Mesothelial cell of epicardium (in vitro differentiated cells): ENCODE results near the gene TTLL8. TPM values are rescaled to one million over a fixed set of nuclear protein-coding genes. Genes with fewer than 3 reads are reported as not detected.
A peak's percentile ranks its signal among the peaks of the same experiment; 100 is the strongest.

Experiments
- DNase-seq, 2 experiments: peaks; one replicate each; pipeline ENCODE4 v3.0.0; 2021; ENCODE audit warnings: low spot score in 2 of 2; ENCODE audit not compliant: unreplicated experiment in 2 of 2
- H3K27ac Mint-ChIP-seq: 2 replicates; pipeline ENCODE4 v1.8.0; 2021; ENCODE audit warnings: mixed read lengths
- H3K27me3 Mint-ChIP-seq: 2 replicates; pipeline ENCODE4 v1.8.0; 2021; ENCODE audit warnings: low read depth, mixed read lengths
- H3K36me3 Mint-ChIP-seq: 2 replicates; pipeline ENCODE4 v1.8.0; 2021; ENCODE audit warnings: mixed read lengths
- H3K4me1 Mint-ChIP-seq: 2 replicates; pipeline ENCODE4 v1.8.0; 2021; ENCODE audit warnings: mixed read lengths
- H3K4me3 Mint-ChIP-seq: 2 replicates; pipeline ENCODE4 v1.8.0; 2021; ENCODE audit warnings: mild to moderate bottlenecking, moderate library complexity, mixed read lengths
- H3K9me3 Mint-ChIP-seq: 2 replicates; pipeline ENCODE4 v1.8.0; 2021; ENCODE audit warnings: mixed read lengths
- total RNA-seq: library from RNA; stranded (reverse); gene quantifications from 3 replicates; pipeline ENCODE4 v1.2.1, GENCODE V29; 2021
- TF ChIP-seq, protein P1 (sequence below): fragments of 200-600 bp; sonication (generic); IDR thresholded peaks from one replicate; pipeline ENCODE4 v1.5.0; 2021; ENCODE audit warnings: antibody characterized with exemption; ENCODE audit not compliant: unreplicated experiment

TTLL8 gene
- total RNA-seq, 1 donor from 2014 or later, result 0.13 TPM

DNA sequence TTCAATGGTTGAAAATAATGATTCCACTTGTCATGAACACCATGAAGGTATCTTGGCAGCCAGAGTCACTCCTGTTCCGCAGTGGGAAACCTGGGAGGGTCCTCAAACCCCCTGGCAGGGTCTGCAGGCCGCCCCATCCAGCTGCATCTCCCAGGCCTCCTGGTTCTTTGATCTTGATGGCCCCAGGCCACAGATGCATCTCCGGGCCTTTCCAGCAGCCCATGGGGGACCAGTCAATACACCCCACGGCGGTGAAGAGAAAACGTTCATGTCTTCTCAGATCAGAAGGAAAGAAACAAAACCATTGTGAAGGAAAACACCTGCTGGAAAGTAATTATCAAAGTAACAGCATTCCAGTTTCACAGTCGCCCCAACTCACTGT lies 1.8 kb upstream of the TTLL8 start:
- peaks cover 27% of the 10 kb centered on the region for H3K4me1 Mint-ChIP-seq
- no peak for DNase-seq
- H3K27me3 Mint-ChIP-seq, result peaks cover 10% of the 10 kb centered on the region
- TF ChIP-seq, protein P1, sequence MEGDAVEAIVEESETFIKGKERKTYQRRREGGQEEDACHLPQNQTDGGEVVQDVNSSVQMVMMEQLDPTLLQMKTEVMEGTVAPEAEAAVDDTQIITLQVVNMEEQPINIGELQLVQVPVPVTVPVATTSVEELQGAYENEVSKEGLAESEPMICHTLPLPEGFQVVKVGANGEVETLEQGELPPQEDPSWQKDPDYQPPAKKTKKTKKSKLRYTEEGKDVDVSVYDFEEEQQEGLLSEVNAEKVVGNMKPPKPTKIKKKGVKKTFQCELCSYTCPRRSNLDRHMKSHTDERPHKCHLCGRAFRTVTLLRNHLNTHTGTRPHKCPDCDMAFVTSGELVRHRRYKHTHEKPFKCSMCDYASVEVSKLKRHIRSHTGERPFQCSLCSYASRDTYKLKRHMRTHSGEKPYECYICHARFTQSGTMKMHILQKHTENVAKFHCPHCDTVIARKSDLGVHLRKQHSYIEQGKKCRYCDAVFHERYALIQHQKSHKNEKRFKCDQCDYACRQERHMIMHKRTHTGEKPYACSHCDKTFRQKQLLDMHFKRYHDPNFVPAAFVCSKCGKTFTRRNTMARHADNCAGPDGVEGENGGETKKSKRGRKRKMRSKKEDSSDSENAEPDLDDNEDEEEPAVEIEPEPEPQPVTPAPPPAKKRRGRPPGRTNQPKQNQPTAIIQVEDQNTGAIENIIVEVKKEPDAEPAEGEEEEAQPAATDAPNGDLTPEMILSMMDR, result no peak
- no peaks in the 10 kb centered on the region for H3K9me3 Mint-ChIP-seq
- H3K36me3 Mint-ChIP-seq, result no peaks in the 10 kb centered on the region
- H3K27ac Mint-ChIP-seq, result peak overlapping the region; percentile 51
- H3K4me3 Mint-ChIP-seq, result peak overlapping the region; percentile 62

DNA sequence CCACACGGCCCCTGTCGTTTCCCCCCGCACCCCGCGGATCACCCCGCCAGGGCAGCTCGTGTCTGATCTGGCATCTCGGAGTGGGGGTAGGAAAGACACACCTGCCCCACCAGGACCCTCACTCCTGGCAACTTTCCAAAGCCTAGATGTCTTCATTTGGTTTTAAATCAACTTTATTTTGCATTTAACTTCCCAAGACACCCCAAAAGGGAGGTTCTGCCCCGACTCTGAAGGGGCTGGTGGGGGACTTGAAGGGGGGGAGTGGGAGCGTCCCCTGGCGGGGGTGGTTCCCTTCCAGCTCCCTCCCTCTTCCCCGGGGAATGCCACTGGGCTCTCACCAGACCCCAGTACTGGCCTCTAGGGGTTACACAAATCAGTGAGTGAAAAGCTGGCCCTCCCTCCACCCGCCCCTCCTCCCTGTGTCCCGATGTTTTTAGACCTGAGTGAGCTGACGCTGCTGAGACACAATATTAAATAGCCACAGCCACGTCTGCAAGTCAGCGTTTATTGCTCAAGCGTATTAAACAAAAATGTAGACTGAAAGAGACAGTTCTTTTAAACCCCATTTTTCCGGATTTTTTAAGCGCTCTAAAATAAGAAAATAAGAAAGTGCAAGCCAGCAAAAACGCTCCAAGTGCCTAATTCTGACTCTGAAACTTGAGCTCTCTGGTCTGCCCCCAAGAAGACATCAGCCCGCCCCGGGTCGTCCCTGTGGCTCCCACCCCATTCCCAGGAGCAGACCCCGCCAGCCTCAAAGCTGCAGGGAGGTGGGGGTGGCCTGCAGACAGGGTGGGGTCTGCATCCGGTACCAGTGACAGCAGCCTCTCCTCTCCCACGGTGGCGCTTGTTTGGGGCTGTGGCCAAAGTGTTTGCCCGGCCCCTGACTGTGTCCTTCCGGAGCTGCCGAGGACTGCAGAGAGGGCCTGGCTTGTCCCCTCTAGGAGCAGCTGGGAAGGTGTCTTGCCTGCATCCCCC lies 1.1 kb upstream of the TTLL8 start:
- H3K9me3 Mint-ChIP-seq, result peaks cover under 1% of the 10 kb centered on the region
- no peak for DNase-seq
- peaks cover 27% of the 10 kb centered on the region for H3K4me1 Mint-ChIP-seq
- H3K27me3 Mint-ChIP-seq, result peaks cover 10% of the 10 kb centered on the region
- H3K4me3 Mint-ChIP-seq, result peak overlapping the region; percentile 62
- TF ChIP-seq, protein P1, result no peak
- peak overlapping the region; percentile 64 for H3K27ac Mint-ChIP-seq
- H3K36me3 Mint-ChIP-seq, result no peaks in the 10 kb centered on the region

DNA sequence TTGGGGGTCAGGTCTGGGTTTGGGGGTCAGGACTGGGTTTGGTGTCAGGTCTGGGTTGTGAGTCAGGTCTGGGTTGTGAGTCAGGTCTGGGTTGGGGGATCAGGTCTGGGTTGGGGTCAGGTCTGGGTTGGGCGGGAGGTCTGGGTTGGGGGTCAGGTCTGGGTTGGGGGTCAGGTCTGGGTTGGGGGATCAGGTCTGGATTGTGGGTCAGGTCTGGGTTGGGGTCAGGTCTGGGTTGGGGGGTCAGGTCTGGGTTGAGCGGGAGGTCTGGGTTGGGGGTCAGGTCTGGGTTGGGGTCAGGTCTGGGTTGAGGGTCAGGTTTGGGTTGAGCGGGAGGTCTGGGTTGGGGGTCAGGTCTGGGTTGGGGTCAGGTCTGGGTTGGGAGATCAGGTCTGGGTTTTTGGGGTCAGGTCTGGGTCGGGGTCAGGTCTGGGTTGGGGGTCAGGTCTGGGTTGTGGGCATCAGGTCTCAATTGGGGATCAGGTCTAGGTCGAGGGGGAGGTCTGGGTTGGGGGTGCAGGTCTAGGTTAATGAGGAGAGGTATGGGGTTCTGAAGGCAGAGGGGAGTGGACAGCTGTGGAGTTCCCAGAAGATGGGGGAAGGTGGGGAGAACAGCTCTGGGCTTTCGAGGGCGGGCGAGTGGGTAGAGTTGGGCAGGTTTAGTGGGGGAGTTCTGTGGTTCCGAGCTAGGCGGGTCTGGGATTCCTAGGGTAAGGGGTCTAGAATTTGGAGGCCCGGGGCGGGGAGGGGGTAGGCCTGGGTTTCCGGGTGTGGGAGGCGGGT lies 629 bp downstream of the TTLL8 start:
- no peak for DNase-seq
- H3K4me3 Mint-ChIP-seq, result peak overlapping the region; percentile 26
- peaks cover 11% of the 10 kb centered on the region for H3K9me3 Mint-ChIP-seq
- no peaks in the 10 kb centered on the region for H3K36me3 Mint-ChIP-seq
- peaks cover 27% of the 10 kb centered on the region for H3K4me1 Mint-ChIP-seq
- peaks cover 10% of the 10 kb centered on the region for H3K27me3 Mint-ChIP-seq
- TF ChIP-seq, protein P1, result no peak
- H3K27ac Mint-ChIP-seq, result no peak overlapping the region

DNA sequence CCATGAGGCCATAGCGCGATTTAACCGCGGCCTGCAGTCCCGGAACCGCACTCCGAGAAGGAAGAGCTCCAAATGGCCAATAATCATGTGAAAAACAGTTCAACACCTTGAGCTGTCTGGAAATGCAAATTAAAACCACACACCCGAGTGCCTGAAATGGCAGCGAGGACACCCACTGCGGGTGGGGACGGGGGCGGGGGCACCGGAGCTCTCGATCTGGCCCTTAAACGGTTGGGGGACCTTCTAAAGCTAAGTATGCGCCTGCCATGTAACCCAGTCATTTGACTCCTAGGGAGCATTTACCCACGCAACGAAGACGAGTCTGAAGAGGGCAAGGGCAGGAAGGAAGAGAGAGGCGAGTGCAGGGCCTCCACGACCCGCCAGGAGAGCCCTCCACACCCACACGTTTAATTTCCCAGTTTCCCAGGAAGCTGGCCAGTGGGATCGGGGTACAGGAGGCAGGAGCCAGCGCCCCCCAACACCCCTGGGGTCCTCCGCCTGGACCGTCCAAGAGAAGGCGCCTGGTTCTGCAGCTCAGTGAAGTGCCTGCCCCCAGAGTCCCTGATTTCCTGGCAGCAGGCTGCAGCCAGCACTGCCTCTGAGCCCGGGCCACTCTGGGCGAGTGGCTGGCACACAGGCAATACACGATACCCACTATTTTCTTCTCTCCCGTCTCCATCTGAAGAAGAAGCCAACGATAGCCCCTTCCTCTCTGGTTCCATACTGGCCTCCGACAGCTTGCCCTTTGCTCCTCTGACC lies 1.7 kb downstream of the TTLL8 start:
- DNase-seq, result no peak
- Mint-ChIP-seq H3K27me3 (peaks cover 14% of the 10 kb centered on the region), H3K4me3 (no peak overlapping the region), H3K9me3 (peaks cover 15% of the 10 kb centered on the region), H3K27ac (no peak overlapping the region), H3K4me1 (peaks cover 25% of the 10 kb centered on the region), H3K36me3 (no peaks in the 10 kb centered on the region)
- TF ChIP-seq, protein P1, result no peak

DNA sequence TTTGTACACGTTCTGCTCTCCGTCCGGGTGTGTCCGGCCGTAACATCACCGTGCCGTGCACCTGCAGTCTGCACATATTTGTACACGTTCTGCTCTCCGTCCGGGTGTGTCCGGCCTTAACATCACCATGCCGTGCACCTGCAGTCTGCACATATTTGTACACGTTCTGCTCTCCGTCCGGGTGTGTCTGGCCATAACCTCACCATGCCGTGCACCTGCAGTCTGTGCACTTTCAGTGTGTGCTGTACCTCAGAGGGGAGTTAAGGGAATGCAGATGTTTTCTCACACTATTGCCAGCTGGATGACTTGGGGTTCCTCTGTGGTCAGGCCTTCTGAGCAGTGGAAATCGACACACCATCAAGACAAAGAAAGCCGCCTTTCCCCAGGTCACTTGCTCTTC lies 4.2 kb downstream of the TTLL8 start:
- Mint-ChIP-seq H3K4me3 (no peak overlapping the region), H3K27ac (no peak overlapping the region), H3K27me3 (peaks cover 9% of the 10 kb centered on the region), H3K36me3 (no peaks in the 10 kb centered on the region), H3K9me3 (peaks cover 16% of the 10 kb centered on the region), H3K4me1 (peaks cover 10% of the 10 kb centered on the region)
- TF ChIP-seq, protein P1, result no peak
- no peak for DNase-seq
